Epithelial cell of proximal tubule (primary cell): ENCODE data around the gene MN1. TPM values are rescaled to one million over a fixed set of nuclear protein-coding genes. Genes with fewer than 3 reads are reported as not detected.

Experiments used
- DNase-seq: peaks from one replicate; pipeline ENCODE4 v3.0.0-alpha.2; 2011; ENCODE audit warnings: low read depth
- H3K4me3 ChIP-seq: 2 replicates; pipeline ENCODE4 v1.5.1; 2011; ENCODE audit warnings: low read depth, mild to moderate bottlenecking, low read length
- total RNA-seq: library from RNA; depleted of rRNA; stranded (reverse); fragments of >200 nt; gene quantifications from 2 replicates; pipeline ENCODE4 v1.2.3, GENCODE V29; 2015
- TF ChIP-seq, protein P1 (sequence below): conservative IDR thresholded peaks from 2 replicates; pipeline ENCODE4 v1.5.1; 2012; ENCODE audit warnings: low read depth, mild to moderate bottlenecking, low read length

The MN1 gene
- total RNA-seq, 1 donor from 2014 or later: 0.06 TPM

DNA sequence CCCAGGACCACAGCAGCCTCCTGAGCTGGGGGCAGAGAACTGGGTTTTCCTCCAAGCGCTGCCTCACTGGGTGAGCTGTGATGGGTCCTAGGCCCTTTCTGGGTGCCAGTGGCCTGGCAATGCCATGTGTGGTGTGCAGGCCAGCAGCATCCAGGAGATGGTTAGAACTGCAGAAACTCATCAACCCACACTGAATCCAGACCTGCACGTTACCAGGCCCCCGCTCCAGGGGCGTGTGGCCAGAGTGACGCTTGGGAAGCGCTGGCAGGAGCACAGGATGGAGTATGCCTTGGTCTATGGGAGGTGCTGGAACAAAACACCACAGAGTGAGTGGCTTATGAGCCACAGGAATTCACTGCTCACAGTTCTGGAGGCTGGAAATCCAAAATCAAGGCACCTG lies 97.0 kb downstream of the MN1 start:
- no peak overlapping the region for H3K4me3 ChIP-seq
- TF ChIP-seq, protein P1, sequence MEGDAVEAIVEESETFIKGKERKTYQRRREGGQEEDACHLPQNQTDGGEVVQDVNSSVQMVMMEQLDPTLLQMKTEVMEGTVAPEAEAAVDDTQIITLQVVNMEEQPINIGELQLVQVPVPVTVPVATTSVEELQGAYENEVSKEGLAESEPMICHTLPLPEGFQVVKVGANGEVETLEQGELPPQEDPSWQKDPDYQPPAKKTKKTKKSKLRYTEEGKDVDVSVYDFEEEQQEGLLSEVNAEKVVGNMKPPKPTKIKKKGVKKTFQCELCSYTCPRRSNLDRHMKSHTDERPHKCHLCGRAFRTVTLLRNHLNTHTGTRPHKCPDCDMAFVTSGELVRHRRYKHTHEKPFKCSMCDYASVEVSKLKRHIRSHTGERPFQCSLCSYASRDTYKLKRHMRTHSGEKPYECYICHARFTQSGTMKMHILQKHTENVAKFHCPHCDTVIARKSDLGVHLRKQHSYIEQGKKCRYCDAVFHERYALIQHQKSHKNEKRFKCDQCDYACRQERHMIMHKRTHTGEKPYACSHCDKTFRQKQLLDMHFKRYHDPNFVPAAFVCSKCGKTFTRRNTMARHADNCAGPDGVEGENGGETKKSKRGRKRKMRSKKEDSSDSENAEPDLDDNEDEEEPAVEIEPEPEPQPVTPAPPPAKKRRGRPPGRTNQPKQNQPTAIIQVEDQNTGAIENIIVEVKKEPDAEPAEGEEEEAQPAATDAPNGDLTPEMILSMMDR: no peak
- DNase-seq: no peak

DNA sequence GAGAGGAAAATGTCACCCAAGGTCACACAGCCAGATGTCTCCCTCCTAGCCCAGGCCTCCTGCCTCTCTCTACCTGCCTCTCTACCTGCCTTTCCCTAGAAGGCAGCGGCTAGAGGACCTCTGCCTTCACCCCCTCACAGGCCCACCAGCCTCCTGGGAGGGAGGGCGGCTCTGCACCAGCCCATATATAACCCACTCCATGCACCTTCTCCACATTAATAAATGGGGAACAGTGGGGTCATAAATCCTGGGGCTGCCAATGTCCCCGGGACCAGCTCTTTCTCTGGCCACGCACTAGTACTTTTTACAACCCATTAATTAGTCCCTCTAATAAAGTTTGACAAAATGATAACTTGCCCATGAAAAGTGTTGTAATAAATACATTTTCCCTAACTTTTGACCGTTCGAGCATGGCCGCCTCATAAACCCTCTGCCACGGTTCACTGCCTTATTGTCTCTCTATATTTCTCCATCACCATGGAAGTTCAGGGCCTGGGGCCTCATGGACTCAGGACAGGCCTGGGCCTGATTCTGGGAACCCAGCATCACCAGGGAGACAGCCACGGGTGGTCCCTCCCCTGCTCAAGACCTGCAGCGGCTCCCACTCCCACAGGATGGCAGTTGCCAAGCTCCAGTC lies 102.1 kb downstream of the MN1 start:
- TF ChIP-seq, protein P1: no peak
- no peak overlapping the region for H3K4me3 ChIP-seq
- DNase-seq: no peak

DNA sequence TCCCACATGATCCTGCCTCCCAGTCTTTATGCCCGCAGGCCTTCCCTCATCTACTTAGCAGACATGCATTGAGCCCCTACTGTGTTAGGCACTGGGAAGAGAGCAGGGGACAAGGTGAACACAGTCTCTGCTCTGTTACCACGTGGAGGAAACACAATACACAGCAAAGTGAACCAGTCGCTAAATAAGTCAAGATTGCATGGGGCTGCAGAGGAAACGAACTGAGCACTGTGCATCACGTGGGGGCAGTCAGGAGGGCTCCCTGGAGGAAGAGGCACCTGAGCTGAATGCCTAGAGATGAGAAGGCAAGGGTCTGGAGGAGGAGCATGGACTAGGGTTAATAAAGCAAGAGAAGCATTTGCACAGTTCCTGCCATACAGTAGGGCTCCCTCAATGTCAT lies 102.7 kb downstream of the MN1 start:
- DNase-seq: no peak
- no peak overlapping the region for H3K4me3 ChIP-seq
- TF ChIP-seq, protein P1: no peak

Other genes starting within 250 kb of the MN1 start
- 16.3 and 21.4 TPM in 2 replicates for gene PITPNB, start 117.5 kb upstream of the MN1 start, total RNA-seq